HL-60/S4 treated with phorbol 12-myristate 13-acetate at 8.2 ng/mL for 4 days and 3 days (cell line): Measurements from ENCODE around the gene MAP3K4.
"Not testable (repeated sequence)": the region's sequence is repeated elsewhere in the genome, so short reads cannot be mapped to it uniquely, and the experiment has no call there.

ENCODE experiments used
- in situ Hi-C: fragments of 300-500 bp; cut with MboI; formaldehyde crosslinking; loops from 2 replicates; pipeline ENCODE4 v1.15.0; 2022; ENCODE audit warnings: low sequenced_read_pairs

MAP3K4 gene

DNA sequence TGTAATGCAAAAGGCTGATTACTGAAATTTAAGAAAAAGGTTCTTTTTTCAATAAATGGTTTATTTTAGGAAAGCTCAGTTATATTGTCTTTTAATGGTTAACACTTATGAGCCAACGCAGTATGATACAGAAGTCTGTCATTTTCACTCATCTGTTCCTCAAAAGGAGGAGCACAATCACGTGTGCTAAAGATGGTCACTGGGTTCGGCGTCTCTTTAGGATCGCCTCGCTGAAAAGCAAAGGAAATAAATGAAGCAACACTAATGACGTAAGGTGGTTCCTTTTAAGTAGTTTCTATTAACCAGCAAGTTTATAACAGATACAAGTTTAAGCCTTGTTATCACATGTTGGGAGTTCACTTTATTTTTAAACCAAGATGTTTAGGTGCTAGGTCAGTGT, 125.7 kb downstream of the MAP3K4 start:
- in situ Hi-C loops = no loop called here

- in situ Hi-C loops = no loop called here
These were observed 126.4 kb downstream of the MAP3K4 start for GRCh38 chr6:161117942-161118341.

- in situ Hi-C loops = not testable (repeated sequence)
These were observed 131.8 kb downstream of the MAP3K4 start for GRCh38 chr6:161123319-161123718.

DNA sequence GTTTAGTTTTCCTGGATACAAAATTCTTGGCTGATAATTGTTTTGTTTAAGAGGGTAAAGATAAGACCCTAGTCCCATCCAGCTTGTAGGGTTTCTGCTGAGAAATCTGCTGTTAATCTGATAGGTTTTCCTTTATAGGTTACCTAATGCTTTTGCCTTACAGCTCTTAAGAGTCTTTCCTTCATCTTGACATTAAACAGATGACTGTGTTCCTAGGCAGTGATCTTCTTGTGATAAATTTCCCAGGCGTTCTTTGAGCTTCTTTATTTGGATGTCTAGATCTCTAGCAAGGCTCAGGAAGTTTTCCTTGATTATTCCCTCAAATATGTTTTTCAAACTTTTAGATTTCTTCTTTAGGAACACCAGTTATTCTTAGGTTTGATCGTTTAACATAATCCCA, 134.0 kb downstream of the MAP3K4 start:
- in situ Hi-C loops = no loop called here

- in situ Hi-C loops = no loop called here
These were observed 135.6 kb downstream of the MAP3K4 start for GRCh38 chr6:161127071-161127740.

GRCh38 chr6:161128230-161128629, 136.7 kb downstream of the MAP3K4 start:
- in situ Hi-C loops = no loop called here

- in situ Hi-C loops = no loop called here
These were observed 137.2 kb downstream of the MAP3K4 start for GRCh38 chr6:161128680-161129196.

DNA sequence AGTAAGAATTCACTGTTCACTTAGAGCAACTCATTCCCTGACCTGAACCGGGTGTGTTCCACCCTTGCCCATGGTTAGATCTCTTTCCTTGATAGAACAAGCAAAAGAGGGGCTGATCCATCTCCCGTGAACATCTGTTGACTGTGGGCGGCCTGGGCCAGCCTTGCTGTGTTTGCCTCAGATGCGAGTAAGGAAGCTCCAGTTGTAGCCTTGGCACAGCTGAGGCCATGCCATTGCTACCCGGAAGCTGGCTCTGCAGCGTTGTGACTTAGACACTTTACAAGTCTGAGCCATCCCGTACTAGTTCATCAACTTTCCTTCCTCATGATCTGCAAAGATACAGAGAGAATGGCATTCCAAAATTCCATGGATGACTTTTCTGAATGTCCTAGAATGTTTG, 139.0 kb downstream of the MAP3K4 start:
- in situ Hi-C loops = no loop called here

- in situ Hi-C loops = no loop called here
These were observed 139.6 kb downstream of the MAP3K4 start for GRCh38 chr6:161130967-161131766.

DNA sequence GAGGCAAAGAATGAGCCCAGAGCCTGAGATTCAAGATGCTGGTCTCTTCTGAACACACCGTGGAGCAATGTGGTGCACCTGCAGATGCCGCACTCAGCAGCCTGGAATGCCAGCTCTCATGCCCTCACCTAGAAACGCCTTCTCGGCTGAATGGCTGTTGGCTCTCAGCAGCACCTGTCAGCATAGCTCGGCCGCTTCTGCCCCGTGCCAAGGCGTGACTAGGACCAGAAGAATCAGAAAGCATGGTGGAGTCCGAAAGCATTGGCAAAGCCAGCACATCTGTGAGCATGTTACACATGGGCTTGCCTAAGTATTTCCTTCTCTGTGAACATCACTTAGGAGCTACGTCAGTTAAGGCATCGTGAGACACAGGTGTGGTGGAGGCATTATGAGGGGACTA, 140.8 kb downstream of the MAP3K4 start:
- in situ Hi-C loops = no loop called here

- in situ Hi-C loops = no loop called here
These were observed 142.4 kb downstream of the MAP3K4 start for GRCh38 chr6:161133963-161134362.

GRCh38 chr6:161134550-161135298, 143.2 kb downstream of the MAP3K4 start:
- in situ Hi-C loops = no loop called here

- in situ Hi-C loops = no loop called here
These were observed 144.4 kb downstream of the MAP3K4 start for GRCh38 chr6:161135695-161136591.

GRCh38 chr6:161136655-161137054, 145.1 kb downstream of the MAP3K4 start:
- in situ Hi-C loops = no loop called here

DNA sequence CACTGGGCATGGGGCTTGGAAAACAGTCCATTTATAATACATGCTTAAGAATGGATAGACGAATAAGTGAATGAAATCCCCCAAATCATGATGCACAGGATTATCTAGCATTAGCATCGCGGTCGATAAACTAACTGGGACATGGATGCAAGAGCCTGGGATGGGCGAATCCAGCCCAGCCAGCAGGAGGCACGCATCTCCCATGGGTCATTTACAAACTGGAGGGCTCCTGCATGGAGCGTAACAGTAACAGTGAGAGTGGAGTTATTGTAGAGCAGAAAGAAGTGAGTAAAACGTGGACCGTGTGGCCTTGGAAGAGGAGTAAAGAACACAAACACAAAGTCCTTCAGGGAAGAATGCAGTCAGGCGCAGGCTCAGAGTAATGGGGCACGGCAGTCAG, 145.8 kb downstream of the MAP3K4 start:
- in situ Hi-C loops = no loop called here

- in situ Hi-C loops = no loop called here
These were observed 146.4 kb downstream of the MAP3K4 start for GRCh38 chr6:161137839-161138542.

- in situ Hi-C loops = no loop called here
These were observed 147.2 kb downstream of the MAP3K4 start for GRCh38 chr6:161138543-161139303.

- in situ Hi-C loops = no loop called here
These were observed 147.8 kb downstream of the MAP3K4 start for GRCh38 chr6:161139304-161139765.
